Stimulated activated naive CD4-positive, alpha-beta T cell (primary cell): ENCODE data around the gene GEMIN7.

ENCODE experiments used
- DNase-seq, 6 experiments: peaks; one replicate each; lab custom pipeline; 2025; lab: John Stamatoyannopoulos, UW

The GEMIN7 gene

GRCh38 chr19:45090034-45090433 lies 11.0 kb downstream of the GEMIN7 start:
- no peak for DNase-seq

- DNase-seq, result no peak
Observed at GRCh38 chr19:45090606-45091005, 11.5 kb downstream of the GEMIN7 start.

- peak; percentile 90 to 98 (median 94) for DNase-seq
Observed at GRCh38 chr19:45091031-45091923, 12.2 kb downstream of the GEMIN7 start.

- peak; percentile 86 to 96 (median 92) for DNase-seq
Observed at GRCh38 chr19:45092747-45093678, 14.0 kb downstream of the GEMIN7 start, which contains the start of gene PPP1R37. TSS of gene PPP1R37 (plus strand) at chr19:45093179. CDS start at chr19:45093326, 147 bp downstream.

- no peak for DNase-seq
Observed at GRCh38 chr19:45094137-45094536, 15.1 kb downstream of the GEMIN7 start.

- DNase-seq, result no peak
Observed at GRCh38 chr19:45094707-45095106, 15.6 kb downstream of the GEMIN7 start.

GRCh38 chr19:45095496-45096413 lies 16.7 kb downstream of the GEMIN7 start:
- DNase-seq, result no peak

GRCh38 chr19:45096700-45097099 lies 17.6 kb downstream of the GEMIN7 start:
- DNase-seq, result no peak

GRCh38 chr19:45097450-45097775 lies 18.4 kb downstream of the GEMIN7 start:
- no peak for DNase-seq

GRCh38 chr19:45097776-45098520 lies 18.9 kb downstream of the GEMIN7 start:
- DNase-seq, result no peak

GRCh38 chr19:45098521-45099466 lies 19.7 kb downstream of the GEMIN7 start:
- no peak for DNase-seq

GRCh38 chr19:45099467-45100191 lies 20.6 kb downstream of the GEMIN7 start:
- no peak for DNase-seq

- no peak for DNase-seq
Observed at GRCh38 chr19:45100201-45100600, 21.1 kb downstream of the GEMIN7 start.

- no peak for DNase-seq
Observed at GRCh38 chr19:45100846-45101252, 21.8 kb downstream of the GEMIN7 start.

GRCh38 chr19:45101806-45102205 lies 22.7 kb downstream of the GEMIN7 start:
- no peak for DNase-seq

- DNase-seq, result no peak
Observed at GRCh38 chr19:45102481-45102880, 23.4 kb downstream of the GEMIN7 start.

GRCh38 chr19:45103156-45103507 lies 24.1 kb downstream of the GEMIN7 start:
- peak; percentile 19 to 58 (median 26) for DNase-seq

- peak in 1 of 6 experiments; percentile 40 for DNase-seq
Observed at GRCh38 chr19:45103508-45104319, 24.7 kb downstream of the GEMIN7 start.
